Measurements from ENCODE around the gene TMBIM6.
"Not testable (repeated sequence)": the region's sequence is repeated elsewhere in the genome, so short reads cannot be mapped to it uniquely, and the experiment has no call there.

The TMBIM6 gene

DNA sequence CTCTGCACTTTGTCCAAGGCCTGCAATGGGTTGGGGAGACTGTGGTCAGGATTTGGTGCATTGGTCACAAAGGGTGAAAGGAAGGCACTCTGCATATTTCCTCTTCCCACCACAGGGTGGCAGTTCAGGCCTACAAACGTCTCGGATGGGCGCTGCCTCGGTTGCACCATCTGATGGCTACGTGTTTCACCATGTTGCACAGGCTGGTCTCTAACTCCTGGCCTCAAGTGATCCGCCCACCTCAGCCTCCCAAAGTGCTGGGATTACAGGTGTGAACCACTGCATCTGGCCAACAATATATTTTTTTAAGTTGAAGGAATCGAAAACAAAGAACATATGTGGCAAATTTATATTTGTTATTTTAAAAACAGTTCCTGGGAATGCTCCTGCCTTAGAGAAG, 35.1 kb downstream of the TMBIM6 start:
- DNase-seq (ENCODE audit: low spot score) (peak; percentile 50), FAIRE-seq (no peak)

DNA sequence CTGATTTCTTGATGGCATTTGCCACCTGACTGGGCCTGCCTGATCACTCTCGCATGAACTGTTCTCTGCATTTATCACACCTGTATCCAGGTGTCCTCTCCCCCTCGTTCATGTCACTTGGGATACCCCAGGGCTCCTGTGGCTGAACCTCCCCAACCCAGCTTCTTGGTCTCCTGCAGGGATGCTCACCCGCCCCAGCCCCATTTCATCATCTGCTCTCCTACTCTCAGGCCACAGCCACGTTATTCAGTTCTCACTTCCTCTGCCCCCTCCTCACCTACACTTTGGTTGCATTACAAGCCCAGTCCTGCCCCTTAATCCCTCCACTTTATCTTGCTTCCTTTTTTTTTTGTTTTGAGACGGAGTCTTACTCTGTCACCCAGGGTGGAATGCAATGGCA, 35.5 kb downstream of the TMBIM6 start:
- DNase-seq (ENCODE audit: low spot score) (no peak), FAIRE-seq (no peak)

DNA sequence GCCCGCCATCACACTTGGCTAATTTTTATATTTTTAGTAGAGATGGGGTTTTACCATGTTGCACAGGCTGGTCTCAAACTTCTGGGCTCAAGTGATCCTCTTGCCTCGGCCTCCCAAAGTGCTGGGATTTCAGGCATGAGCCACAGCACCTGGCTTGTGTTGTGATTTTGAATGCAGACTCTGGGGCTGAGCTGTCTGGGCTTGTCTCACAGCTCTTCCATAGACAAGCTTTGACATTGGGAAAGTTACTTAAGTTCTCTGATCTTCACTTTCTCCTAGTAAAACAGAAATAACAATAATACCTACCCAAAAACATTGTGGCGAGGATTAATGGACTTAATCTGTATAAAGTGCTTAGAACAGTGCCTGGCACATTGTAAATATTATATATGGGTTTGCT, 36.0 kb downstream of the TMBIM6 start:
- FAIRE-seq, result no peak
- DNase-seq (ENCODE audit: low spot score), result no peak

DNA sequence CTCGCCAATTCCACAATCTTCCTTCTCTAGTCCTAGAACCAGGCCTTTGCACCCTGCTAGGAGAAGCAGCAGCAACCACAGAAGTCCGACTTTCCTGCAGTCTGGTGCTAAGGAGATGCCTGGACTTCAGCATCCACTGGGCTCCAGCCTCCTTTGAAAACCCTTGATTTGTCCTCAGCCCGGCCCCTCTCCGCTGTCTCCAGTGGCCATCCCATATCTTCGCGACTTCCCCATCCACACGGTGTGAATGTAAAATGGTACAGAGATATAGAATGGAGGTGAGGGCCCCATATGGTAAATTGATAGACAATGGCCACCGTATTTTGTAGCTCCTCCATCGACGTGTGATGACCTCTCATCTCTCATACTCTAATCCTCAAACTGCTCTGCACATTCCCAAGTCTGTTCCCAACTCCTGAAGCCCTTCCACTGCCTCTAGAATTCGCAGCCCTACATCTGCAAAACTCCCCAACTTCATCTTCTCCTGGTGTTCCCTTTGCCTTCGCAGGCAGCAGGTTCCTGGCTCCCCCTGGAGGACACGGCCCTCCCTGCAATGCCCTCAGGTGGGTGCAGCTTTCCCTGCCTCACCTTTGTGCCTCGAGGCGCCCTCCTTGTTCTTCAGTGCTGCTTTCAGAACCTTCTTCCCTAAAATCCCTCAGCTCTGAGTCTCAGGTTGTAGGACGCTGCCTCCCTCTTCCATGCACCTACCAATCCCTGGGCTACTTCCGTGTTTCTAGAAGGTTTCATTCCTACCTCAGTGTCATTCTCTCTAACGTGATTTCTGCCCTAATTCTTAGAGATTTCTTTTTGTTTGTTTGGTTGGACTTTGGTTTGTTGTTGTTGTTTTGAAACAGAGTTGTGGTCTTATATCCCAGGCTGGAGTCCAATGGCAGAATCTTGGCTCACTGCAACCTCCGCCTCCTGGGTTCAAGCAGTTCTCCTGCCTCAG, 36.7 kb downstream of the TMBIM6 start:
- FAIRE-seq, result no peak
- DNase-seq (ENCODE audit: low spot score), result no peak

DNA sequence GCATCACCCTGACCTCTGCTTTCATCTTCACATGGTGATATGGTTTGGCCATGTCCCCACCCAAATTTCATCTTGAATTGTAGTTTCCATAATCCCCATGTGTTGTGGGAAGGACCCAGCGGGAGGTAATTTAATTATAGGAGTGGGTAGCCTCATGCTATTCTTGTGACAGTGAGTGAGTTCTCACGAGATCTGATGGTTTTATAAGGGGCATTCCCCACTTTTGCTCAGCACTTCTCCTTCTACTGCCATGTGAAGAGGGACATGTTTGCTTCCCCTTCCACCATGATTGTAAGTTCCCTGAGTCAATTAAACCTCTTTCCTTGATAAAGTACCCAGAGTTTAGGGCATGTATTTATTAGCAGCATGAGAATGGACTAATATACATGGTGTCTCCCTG, 38.2 kb downstream of the TMBIM6 start:
- DNase-seq (ENCODE audit: low spot score) (no peak), FAIRE-seq (no peak)

DNA sequence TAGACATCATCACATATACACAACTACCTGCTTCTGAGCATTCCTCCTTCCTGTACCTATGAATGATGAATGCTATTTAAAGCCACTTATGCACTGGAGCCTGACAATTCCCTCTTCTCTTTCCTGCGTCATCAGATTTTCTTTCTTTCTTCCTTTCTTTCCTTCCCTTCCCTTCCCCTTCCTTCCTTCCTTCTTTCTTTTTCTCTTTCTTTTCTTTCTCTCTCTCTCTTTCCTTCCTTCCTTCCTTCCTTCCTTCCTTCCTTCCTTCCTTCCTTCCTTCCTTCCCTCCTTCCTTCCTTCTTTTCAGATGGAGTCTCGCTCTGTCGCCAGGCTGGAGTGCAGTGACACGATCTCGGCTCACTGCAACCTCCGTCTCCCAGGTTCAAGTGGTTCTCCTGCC, 39.6 kb downstream of the TMBIM6 start:
- not testable (repeated sequence) for FAIRE-seq; DNase-seq (ENCODE audit: low spot score)

DNA sequence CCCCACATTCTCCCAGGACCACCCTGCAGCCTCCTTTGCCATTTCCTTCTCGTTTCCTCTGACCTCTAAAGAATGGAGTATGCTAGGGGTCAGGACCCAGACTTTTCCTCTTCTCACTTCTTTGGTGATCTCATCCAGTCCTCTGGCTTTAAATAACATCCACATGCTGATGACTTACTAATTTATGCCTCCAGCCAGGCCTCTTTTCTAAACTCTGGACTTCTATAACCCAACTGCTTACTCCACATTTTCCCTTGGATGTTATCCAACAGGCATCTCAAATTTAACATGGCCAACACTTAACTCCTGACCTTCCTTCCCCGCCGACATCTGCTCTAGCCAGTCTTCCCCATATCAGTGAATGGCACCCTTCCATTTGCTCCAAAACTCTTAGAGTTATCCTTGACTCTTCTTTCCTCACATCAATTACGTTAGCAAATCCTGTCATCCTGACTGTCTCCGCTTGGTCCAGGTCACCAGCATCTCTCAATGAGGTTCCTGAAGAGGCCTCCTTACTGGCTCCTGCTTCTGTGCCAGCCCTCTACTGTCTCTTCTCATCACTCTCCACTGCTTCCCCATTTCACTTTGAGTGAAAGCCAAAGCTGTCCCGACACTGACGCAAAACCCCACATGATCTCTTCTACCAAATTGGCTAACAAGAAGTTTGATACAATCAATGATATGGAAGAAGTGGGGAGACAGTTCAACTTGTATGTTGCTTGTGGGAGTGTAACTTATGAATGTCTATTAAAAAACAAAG, 42.7 kb downstream of the TMBIM6 start:
- FAIRE-seq (no peak), DNase-seq (ENCODE audit: low spot score) (no peak)

DNA sequence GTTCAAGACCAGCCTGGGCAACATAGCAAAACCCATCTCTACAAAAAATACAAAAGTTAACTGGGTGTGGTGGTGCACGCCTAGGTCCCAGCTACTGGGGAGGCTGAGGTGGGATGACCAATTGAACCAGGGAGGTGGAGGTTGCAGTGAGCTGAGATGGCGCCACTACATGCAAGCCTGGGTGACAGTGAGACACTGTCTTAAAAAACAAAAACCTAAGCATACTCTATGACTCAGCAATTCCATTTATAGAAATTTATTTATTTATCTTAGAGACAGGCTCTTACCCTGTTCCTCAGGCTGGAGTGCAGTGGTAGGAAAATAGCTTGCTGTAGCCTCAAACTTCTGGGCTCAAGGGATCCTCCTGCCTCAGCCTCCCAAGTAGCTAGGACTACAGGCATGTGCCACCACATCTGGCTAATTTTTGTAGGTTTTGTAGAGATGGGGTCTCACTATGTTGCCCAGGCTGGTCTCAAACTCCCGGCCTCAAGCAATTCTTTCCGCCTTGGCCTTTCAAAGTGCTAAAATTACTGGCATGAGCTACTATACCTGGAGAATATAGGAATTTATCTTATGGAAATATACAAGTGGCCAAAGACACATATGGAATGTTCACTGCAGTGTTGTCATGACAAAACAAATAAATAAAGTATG, 43.5 kb downstream of the TMBIM6 start:
- no peak for FAIRE-seq
- DNase-seq (ENCODE audit: low spot score), result no peak

DNA sequence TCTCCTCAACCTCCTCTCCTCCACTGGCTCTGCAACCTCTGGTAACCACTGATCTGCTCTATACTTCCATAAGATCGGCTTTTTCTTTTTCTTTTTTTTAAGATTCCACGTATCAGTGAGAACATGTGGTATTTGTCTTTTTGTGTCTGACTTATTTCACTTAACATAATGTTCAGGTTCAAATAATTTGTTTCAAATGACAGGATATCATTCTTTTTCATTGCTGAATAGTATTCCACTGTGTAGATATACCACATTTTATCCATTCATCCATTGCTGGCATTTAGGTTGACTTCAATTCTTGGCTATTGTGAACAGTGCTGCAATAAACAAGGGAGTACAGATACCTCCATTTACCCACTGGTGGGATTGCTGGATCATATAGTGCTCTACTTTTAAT, 46.3 kb downstream of the TMBIM6 start:
- FAIRE-seq (no peak), DNase-seq (ENCODE audit: low spot score) (no peak)

DNA sequence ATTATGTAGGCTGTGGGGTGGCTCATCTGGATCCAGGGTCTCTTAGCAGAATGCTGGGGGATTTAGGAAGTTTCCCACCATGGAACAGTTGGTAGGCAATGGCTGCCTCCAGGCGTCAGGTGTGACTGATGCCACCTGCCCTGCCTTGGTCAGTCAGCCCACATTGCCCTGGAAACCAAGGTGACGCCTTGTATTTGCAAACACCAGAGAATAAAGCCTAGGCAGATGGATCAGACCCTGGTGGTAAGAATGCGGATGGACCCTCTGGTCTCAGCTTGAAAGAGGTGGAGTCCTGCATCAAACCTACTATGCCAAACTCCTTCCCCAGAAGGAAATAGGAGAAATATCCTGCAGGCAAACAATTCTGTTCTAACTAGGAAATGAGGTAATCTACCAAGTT, 48.6 kb downstream of the TMBIM6 start:
- no peak for FAIRE-seq
- DNase-seq (ENCODE audit: low spot score), result no peak

DNA sequence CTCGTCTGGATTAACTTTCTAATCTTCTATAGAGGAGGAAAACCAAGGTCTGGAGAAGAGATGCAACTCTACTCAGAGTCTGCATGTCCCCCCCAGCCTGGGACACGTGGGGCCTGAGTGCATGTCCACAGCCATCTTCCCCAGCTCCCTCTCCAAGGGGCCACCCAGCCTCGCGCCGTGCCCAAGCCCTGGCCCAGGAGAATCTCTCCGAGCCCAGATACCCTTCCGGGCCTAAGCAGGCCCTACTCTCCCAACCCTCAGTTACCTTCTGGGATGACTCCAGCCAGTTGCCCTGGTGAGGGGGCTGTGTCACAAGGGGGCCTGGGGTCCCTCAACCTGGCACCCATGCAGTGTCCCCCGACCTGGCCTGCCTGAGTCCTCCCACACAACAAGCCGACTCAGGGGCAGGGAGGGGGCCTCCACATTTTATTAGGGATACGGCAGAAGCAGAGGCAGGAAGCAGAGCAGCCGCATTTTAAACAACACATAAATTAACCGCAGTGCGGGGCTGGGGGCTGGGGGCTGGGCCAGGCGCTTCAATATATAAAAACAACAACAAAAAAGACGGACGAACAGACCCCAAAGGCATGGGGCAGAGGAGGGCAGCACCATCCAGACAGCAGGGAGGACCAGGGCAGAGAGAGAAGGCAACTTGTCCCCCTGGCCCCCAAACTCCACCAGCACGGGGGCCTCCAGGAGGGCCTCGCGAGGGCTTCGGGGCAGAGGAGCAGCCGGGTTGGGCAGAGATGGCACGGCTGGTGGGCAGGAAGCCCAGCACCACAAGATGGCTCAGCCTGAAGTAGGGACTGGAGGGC, 49.6 kb downstream of the TMBIM6 start:
- DNase-seq (ENCODE audit: low spot score) (no peak), FAIRE-seq (no peak)

DNA sequence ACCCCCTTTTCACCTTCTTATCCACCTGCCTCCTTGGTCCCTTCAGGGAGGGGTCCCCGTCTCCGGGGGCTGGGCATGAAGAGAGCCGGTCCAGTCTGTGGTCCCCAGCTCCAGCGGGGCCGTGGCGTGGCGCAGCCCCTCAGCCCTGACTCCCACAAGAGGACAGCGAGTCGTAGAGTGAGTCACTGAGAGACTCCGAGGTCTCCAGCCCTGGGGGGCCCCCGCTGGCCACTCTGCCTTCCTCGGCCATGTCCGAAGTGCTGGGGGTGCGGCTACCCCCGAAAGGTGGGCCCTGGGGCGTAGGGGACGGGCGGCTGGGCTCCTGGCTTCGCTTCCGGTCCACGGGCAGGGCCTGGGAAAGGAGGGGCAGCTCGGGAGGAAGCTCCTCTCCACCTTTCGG, 50.3 kb downstream of the TMBIM6 start:
- no peak for FAIRE-seq
- no peak for DNase-seq (ENCODE audit: low spot score)

DNA sequence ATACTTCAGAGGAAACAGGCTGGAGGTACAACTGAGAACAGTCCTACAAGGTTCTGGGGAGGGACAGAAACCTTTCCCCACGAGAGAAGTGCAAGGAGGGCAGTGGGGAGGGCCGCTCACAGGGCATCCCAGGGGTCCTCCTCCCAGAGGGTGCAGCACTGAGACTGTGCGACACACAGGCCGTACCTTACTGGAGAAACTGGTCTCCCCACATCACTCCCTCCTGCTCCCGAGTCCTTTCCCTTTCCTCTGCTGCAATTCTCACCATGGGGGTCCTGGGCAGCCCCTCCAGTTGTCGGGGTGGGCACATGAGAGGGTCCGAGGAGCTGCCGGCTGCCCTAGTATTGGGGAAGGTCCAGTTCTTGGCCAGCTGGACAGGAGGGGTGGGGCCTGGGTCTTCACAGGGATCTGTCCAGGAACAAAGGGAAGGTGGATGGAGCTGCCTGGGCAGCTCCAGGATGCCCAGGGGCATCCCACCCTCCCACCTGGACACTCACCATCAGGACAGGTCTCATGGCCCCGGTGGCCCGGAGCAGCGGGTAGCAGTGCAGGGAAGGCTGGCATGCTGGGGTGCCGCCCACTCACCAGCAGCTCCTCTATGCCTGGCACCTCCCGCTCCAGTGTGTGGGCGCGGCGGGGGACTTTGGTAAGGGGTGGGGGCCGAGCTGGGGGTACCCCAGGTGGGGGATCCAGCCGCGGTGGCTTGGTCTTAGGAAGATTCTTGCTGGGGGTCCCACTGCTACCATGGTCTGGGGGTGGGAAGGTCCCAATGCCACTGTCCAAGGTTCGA, 51.0 kb downstream of the TMBIM6 start:
- no peak for FAIRE-seq

DNA sequence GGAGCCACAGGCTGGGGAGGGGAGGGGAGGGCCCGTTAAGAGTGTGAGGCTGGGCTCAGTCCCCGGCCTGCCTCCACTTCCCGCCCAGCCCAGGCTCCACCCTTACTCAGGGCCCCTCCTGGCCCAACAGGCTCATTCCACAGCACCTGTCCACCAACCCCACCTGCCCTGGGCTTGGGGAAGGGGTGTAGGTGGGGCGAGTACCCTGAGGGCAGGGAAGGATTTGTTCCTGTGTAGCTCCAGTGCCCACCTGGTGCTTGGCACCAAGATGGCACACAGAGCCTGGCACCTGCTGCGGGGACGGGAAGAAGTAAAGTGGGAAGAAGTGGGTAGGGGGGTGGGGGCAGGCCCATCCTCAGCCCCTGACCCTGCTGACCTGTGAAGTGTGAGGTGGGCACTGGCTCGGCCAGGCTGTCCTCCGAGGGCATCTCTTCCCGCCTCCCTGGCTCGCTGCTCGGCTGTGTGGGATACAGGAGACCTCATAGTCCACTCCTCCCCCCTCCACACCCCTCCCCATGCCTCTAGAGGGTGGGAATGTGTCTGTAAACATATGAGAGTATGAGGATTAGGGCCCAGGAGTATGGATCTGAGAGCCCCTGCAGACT, 51.7 kb downstream of the TMBIM6 start:
- DNase-seq (ENCODE audit: low spot score) (no peak), FAIRE-seq (no peak)

More for the DNA sequence above, 51.0 kb downstream of the TMBIM6 start:
- no peak for DNase-seq (ENCODE audit: low spot score)

DNA sequence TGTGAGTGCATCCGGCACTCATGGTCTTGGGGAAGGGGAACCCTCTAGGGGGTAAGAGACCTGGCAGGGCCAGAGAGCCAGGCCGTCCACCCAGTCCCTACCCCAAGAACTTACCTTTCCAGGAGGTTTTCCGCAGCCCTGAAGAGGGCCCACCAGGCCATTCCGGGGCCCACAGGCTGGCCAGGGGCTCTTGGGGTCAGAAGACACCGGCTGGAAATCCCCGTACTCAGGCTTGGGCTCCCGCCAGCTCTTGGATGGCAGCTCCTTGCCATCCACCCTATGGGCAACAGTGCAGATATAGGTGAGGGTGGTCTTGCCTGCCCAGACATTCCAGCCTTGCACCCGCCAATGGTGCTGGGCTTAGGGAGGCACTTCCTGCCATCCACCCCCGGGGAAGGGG, 52.3 kb downstream of the TMBIM6 start:
- FAIRE-seq (no peak), DNase-seq (ENCODE audit: low spot score) (no peak)

DNA sequence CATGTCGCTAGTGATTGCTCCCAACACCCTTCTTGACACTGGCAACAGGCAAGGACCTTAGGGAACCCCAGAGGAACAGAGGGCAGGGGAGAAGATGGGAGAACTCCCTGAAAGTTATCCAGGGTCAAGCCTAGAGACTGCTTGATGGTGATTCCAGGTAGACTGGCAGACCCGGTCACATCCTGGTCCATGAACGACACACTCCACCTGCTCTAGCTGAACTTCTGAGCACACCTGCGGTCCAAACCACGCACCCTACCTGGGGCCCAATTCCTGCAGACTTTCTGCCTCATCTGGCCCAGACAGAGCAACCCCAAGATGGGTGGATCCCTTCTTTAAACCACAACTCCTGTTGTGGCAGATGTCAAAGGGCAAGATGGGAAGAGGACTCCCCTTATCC, 52.7 kb downstream of the TMBIM6 start:
- DNase-seq (ENCODE audit: low spot score) (no peak), FAIRE-seq (no peak)

DNA sequence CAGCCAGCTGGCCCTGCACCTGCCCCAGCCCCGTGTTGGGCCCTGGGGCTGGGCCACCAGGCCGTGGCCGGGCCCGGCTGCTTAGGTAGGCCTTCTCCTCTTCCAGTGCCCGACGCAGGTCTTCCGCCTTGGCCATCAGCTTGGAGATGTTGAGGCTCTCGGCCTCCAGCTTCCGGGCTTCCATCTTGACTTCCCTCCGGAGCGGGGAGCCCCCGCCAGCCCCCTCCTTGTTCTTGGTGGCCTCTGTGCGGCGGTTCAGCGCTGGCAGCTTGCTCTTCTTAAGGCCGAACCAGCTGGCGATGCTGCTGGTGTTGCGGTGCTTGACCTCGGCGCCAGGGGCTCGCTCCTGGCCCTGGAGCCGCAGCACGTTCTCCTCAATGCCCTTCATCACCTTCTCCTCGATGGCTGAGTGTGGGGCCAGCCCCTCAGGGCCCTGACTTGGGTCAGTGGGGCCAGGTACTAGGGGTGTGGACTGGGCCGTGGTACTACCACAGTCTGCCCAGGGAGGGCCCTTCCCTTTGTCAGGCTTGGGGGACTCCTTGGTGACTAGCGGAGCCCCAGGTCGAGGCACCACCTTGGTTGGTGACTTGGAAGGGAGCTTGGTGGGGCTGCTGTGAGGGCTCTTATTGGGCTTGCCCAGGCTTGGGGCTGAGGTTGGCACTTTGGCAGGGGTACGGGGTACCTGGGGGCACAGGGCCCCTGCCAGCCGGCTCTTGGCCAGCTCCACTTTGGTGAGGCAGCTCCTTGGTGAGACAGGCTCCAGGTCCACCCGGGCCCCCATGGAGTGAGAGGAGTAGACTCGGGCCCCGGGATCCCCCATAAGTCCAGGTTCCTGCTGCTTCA, 53.7 kb downstream of the TMBIM6 start:
- no peak for DNase-seq (ENCODE audit: low spot score)
- FAIRE-seq, result no peak

DNA sequence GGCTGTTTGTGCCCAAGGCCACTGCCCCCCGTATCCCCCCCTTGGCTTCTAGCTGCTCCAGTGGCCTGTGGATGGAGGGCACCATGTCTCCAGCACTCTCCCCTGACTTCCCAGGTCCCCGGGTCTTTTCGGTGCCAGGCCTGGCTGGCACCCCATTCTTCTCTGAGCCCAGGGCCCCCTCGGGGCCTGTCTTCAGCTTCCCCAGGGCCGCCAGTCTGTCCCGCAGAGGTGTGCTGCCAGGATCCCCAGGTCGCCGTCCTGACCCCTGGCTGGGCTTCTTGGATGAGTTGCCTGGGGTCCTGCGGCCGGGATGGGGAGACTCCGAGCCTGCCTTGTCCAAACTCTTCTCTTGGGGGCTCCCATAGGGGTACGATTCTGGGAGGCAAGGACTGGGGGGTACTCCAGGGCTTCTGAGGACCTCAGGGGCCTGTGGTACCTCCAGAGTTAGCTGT, 54.3 kb downstream of the TMBIM6 start:
- FAIRE-seq, result no peak
- no peak for DNase-seq (ENCODE audit: low spot score)

DNA sequence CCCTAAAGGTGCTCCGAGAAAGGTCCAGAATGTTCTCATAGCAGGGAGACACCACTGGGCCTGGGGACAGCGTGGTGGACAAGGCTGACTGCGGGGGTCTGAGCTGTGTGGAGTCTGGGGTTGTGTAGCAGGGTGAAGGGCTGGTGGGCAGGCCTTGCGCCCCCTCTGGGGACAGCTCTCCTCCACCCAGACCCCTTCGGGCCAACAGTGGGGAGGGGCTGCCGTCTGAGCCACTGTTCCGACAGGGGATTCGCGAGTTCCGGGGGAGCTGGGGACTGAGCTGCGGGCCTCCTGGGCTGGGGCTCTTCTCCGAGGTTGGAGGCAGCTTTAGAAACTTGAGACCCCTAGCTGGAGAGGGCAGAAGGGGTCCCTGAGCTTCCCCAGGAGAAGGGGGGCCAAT, 54.8 kb downstream of the TMBIM6 start:
- FAIRE-seq (no peak), DNase-seq (ENCODE audit: low spot score) (no peak)
